ENCODE results near the gene MUS81.

- TF ChIP-seq CTCF (IDR thresholded peaks at IDR 0.05; ENCODE audit: insufficient read depth, low read length, poor library complexity, severe bottlenecking) (peak; percentile 57), EZH2phosphoT487 (conservative IDR thresholded peaks at IDR 0.05; ENCODE audit: low read length) (no peak)
Observed at GRCh38 chr11:65851083-65851579, 9.1 kb upstream of the MUS81 start.
